Measurements from ENCODE around the gene CASP8.

GRCh38 chr2:201263779-201264178, 3.4 kb downstream of the CASP8 start:
- TF ChIP-seq CTCF (IDR thresholded peaks at IDR 0.05) (no peak), POLR2A (IDR thresholded peaks at IDR 0.05) (no peak)
